CD4-positive, alpha-beta T cell (primary cell): ENCODE data around the gene IL3RA. TPM values are rescaled to one million over a fixed set of nuclear protein-coding genes. Genes with fewer than 3 reads are reported as not detected.
"Not testable (repeated sequence)": the region's sequence is repeated elsewhere in the genome, so short reads cannot be mapped to it uniquely, and the experiment has no call there.

Experiments
- ATAC-seq: fragments of 200-7000 bp; cut with Tn5 transposase; one replicate; pipeline ENCODE4 v1.10.0; 2022; ENCODE audit warnings: mild to moderate bottlenecking; ENCODE audit not compliant: poor library complexity
- CTCF ChIA-PET: fragments of 350-600 bp; sonication (Branson Sonifier 250); formaldehyde crosslinking; loops from one replicate; lab custom pipeline; 2021; ENCODE audit warnings: antibody characterized with exemption, inconsistent platforms; lab: Charles Lee
- POLR2A ChIA-PET: fragments of 350-600 bp; sonication (Branson Sonifier 250); formaldehyde crosslinking; loops from one replicate; lab custom pipeline; 2021; ENCODE audit warnings: antibody characterized with exemption, inconsistent platforms; lab: Charles Lee
- DNase-seq, 14 experiments: peaks; one replicate each; pipeline ENCODE4 v3.0.0-alpha.2; 2013 to 2020; ENCODE audit warnings: mixed read lengths in 2 of 14
- H3K27ac ChIP-seq, 2 donors: one replicate each; pipeline versions ENCODE4 v1.5.1 to v1.7.0; 2013; ENCODE audit warnings: low read length in 2 of 2, low read depth in 1 of 2, mild to moderate bottlenecking in 1 of 2
- H3K27me3 ChIP-seq, 2 experiments: 1 replicate in 1 of 2; 2 replicates in 1 of 2; pipeline versions ENCODE4 v1.6.1 to v1.7.0; 2013; ENCODE audit warnings: low read length in 2 of 2, control low read depth in 1 of 2, mild to moderate bottlenecking in 1 of 2, moderate library complexity in 1 of 2; ENCODE audit not compliant: insufficient read depth in 2 of 2, control insufficient read depth in 1 of 2
- H3K36me3 ChIP-seq: one replicate; pipeline ENCODE4 v1.6.1; 2013; ENCODE audit warnings: low read length, control low read depth; ENCODE audit not compliant: insufficient read depth
- H3K4me1 ChIP-seq: one replicate; pipeline ENCODE4 v1.6.1; 2013; ENCODE audit warnings: low read length, control low read depth; ENCODE audit not compliant: insufficient read depth
- H3K4me3 ChIP-seq: one replicate; pipeline ENCODE4 v1.5.1; 2013; ENCODE audit warnings: mild to moderate bottlenecking, low read length, moderate library complexity
- H3K9me3 ChIP-seq, 2 experiments: 1 replicate in 1 of 2; 2 replicates in 1 of 2; pipeline versions ENCODE4 v1.6.1 to v1.7.0; 2013; ENCODE audit warnings: low read length in 2 of 2, mild to moderate bottlenecking in 2 of 2, control low read depth in 1 of 2, moderate library complexity in 1 of 2; ENCODE audit not compliant: control insufficient read depth in 1 of 2, insufficient read depth in 1 of 2
- H3K27ac Mint-ChIP-seq: one replicate; pipeline ENCODE4 v1.8.0; 2020; ENCODE audit warnings: mixed read lengths
- H3K27me3 Mint-ChIP-seq: one replicate; pipeline ENCODE4 v1.8.0; 2021; ENCODE audit warnings: mixed read lengths
- H3K36me3 Mint-ChIP-seq: one replicate; pipeline ENCODE4 v1.8.0; 2021; ENCODE audit warnings: low read depth, mixed read lengths
- H3K4me1 Mint-ChIP-seq: one replicate; pipeline ENCODE4 v1.8.0; 2021; ENCODE audit warnings: low read depth, mixed read lengths
- H3K4me3 Mint-ChIP-seq: one replicate; pipeline ENCODE4 v1.8.0; 2020; ENCODE audit warnings: mild to moderate bottlenecking, mixed read lengths
- H3K9me3 Mint-ChIP-seq: one replicate; pipeline ENCODE4 v1.8.0; 2020; ENCODE audit warnings: mixed read lengths
- intact Hi-C, 2 experiments: fragments of 100-400 bp; cut with DNase I in 1 of 2; cut with micrococcal nuclease in 1 of 2; formaldehyde crosslinking; loops; one replicate each; pipeline versions ENCODE4 v1.15.1 to v1.9.0; 2023 to 2025; cut with DNase I, micrococcal nuclease
- total RNA-seq, 174 experiments: library from RNA in 2 of 174; stranded (reverse) in 2 of 174; gene quantifications; one replicate each; pipeline ENCODE4 v1.2.3 and lab custom pipeline; 2021 to 2026
- TF ChIP-seq, protein P1 (sequence below): fragments of 200-600 bp; IDR thresholded peaks from one replicate; pipeline ENCODE4 v1.8.0; 2022; ENCODE audit warnings: antibody characterized with exemption, mild to moderate bottlenecking

The IL3RA gene
- total RNA-seq, 2 experiments from 2014 or later: 0.45 to 0.49 TPM

DNA sequence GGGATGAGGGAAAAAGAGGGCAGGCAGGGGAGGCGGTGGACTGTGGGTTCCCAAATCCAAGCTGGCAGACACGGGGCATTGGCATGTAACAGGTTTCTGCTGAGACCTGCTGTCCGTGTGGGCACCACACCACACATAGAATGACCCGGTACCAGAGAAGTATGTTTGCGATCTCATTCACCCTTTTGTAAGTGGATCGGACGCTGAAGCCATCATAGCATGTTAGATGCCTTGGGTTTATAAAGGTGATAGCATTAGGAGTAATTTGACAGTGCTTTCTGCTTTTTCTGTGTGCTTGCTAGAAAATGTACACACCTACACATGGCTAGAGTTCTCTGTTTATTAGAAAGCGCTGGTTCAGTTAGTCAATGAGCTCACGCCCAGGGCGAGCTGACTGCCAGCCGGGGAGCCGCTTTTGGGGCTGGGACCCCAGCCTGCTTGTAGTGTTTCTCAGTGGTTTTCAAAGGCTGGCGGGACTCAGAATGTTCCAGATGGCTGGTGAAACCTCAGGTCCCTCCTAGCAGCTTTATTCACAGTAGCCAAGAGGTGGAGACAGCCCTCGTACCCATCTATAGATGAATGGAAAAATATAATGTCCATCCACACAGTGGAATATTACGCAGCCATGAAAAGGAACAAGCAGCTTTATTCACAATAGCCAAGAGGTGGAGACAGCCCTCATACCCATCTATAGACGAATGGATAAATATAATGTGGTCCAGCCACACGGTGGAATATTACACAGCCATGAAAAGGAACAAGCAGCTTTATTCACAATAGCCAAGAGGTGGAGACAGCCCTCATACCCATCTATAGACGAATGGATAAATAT lies 579 bp downstream of the IL3RA start:
- H3K4me1 ChIP-seq: peaks cover 19% of the 10 kb centered on the region
- H3K36me3 ChIP-seq: no peaks in the 10 kb centered on the region
- H3K4me3 Mint-ChIP-seq: peak overlapping the region; percentile 86
- H3K4me3 ChIP-seq: peak overlapping the region; percentile 53
- intact Hi-C loops: no loop called here
- H3K27me3 Mint-ChIP-seq: peaks cover 26% of the 10 kb centered on the region
- TF ChIP-seq, protein P1, sequence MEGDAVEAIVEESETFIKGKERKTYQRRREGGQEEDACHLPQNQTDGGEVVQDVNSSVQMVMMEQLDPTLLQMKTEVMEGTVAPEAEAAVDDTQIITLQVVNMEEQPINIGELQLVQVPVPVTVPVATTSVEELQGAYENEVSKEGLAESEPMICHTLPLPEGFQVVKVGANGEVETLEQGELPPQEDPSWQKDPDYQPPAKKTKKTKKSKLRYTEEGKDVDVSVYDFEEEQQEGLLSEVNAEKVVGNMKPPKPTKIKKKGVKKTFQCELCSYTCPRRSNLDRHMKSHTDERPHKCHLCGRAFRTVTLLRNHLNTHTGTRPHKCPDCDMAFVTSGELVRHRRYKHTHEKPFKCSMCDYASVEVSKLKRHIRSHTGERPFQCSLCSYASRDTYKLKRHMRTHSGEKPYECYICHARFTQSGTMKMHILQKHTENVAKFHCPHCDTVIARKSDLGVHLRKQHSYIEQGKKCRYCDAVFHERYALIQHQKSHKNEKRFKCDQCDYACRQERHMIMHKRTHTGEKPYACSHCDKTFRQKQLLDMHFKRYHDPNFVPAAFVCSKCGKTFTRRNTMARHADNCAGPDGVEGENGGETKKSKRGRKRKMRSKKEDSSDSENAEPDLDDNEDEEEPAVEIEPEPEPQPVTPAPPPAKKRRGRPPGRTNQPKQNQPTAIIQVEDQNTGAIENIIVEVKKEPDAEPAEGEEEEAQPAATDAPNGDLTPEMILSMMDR: no peak
- H3K27me3 ChIP-seq: no peaks in the 10 kb centered on the region
- CTCF ChIA-PET: no interaction called here
- POLR2A ChIA-PET: no interaction called here
- no peak overlapping the region for H3K27ac Mint-ChIP-seq
- no peaks in the 10 kb centered on the region for H3K9me3 Mint-ChIP-seq
- H3K27ac ChIP-seq: no peak overlapping the region
- H3K36me3 Mint-ChIP-seq: peaks cover 11% of the 10 kb centered on the region
- peaks cover 20% of the 10 kb centered on the region for H3K4me1 Mint-ChIP-seq
- DNase-seq (no peak), ATAC-seq (no peak)
- peaks cover 0 to 28% of the 10 kb centered on the region in 2 experiments for H3K9me3 ChIP-seq

DNA sequence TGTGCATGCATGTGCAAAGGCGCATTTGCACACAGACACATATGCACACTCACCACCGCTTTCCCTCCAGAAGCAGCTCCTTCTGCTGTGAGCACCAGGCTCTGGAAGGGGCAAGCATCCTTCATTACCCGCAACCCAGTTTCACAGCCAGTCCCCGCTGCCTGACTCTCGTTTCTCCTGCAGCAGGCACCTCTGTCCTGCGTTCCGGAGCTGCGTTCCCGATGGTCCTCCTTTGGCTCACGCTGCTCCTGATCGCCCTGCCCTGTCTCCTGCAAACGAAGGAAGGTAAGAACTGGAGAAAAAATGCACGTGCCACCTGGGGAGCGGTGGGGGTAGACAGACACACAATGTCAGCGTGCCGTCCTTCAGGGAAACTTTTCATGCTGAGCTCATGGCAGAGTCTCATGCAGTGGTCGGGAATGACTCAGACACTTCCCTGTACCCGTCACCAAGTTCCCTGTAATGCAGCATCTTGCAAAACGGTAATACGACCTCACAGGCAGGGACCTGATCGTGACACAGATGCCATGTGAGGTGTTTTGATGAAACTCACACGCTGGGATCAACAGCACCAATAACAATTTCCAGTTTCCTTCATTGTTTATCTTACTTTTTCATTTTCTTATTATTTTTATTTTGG lies 5.1 kb downstream of the IL3RA start:
- peaks cover 9% of the 10 kb centered on the region for H3K36me3 Mint-ChIP-seq
- ChIA-PET CTCF (no interaction called here), POLR2A (no interaction called here)
- TF ChIP-seq, protein P1: no peak
- no peak overlapping the region for H3K27ac ChIP-seq
- H3K27me3 ChIP-seq: no peaks in the 10 kb centered on the region
- H3K36me3 ChIP-seq: no peaks in the 10 kb centered on the region
- no peak overlapping the region for H3K4me3 ChIP-seq
- no peak for ATAC-seq
- H3K27me3 Mint-ChIP-seq: peaks cover 7% of the 10 kb centered on the region
- peaks cover 6% of the 10 kb centered on the region for H3K4me1 Mint-ChIP-seq
- H3K9me3 Mint-ChIP-seq: no peaks in the 10 kb centered on the region
- peaks cover 6% of the 10 kb centered on the region for H3K4me1 ChIP-seq
- DNase-seq: peak in 2 of 14 experiments; percentile 51 to 67
- no peak overlapping the region for H3K4me3 Mint-ChIP-seq
- H3K9me3 ChIP-seq: peaks cover 0 to 19% of the 10 kb centered on the region in 2 experiments
- H3K27ac Mint-ChIP-seq: no peak overlapping the region
- intact Hi-C loops: no loop called here

DNA sequence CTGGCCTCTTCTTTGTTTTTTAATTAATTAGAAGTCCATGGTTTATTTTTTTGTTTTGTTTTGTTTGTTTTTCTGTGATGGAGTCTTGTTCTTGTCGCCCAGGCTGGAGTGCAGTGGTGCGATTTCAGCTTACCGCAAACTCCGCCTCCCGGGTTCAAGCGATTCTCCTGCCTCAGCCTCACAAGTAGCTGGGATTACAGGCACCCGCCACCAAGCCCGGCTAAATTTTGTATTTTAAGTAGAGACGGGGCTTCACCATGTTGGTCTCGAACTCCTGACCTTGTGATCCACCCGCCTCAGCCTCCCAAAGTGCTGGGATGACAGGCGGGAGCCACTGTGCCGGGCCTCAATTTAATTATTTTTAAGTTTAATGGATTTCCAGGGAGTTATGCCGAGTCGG lies 13.0 kb downstream of the IL3RA start:
- H3K36me3 Mint-ChIP-seq, H3K27me3 ChIP-seq, H3K4me3 ChIP-seq, H3K27ac Mint-ChIP-seq, H3K27ac ChIP-seq, H3K4me3 Mint-ChIP-seq, POLR2A ChIA-PET, H3K36me3 ChIP-seq, H3K4me1 Mint-ChIP-seq, ATAC-seq, intact Hi-C loops, H3K4me1 ChIP-seq, H3K9me3 Mint-ChIP-seq, DNase-seq, H3K27me3 Mint-ChIP-seq, H3K9me3 ChIP-seq, CTCF ChIA-PET: not testable (repeated sequence)
